Spleen (tissue), 7 donors: Measurements from ENCODE around the gene ROR1.

ENCODE experiments used
- POLR2A ChIP-seq, 3 donors: fragments of 450-650 bp; IDR thresholded peaks; one replicate each; pipeline ENCODE4 v1.5.1; 2017; ENCODE audit warnings: antibody characterized with exemption in 3 of 3, mild to moderate bottlenecking in 1 of 3
- TF ChIP-seq, protein P1 (sequence below), 11 experiments: fragments of 200-600 bp in 7 of 11; fragments of 450-650 bp in 4 of 11; sonication (generic) in 4 of 11; IDR thresholded peaks in 8 of 11; conservative IDR thresholded peaks in 3 of 11; 1 replicate in 7 of 11; 2 replicates in 4 of 11; pipeline versions ENCODE4 v1.4.0 to v1.8.0; 2016 to 2021; ENCODE audit warnings: antibody characterized with exemption in 11 of 11, inconsistent platforms in 4 of 11, mild to moderate bottlenecking in 1 of 11
- donor health status: DM: no; HTN: no; CAD: no; lungs with moderate emphysema.
- donor health status: DM: no; HTN: no; CAD: no.
- donor health status: DM: no; HTN: no; CAD: no.

- TF ChIP-seq, protein P1, sequence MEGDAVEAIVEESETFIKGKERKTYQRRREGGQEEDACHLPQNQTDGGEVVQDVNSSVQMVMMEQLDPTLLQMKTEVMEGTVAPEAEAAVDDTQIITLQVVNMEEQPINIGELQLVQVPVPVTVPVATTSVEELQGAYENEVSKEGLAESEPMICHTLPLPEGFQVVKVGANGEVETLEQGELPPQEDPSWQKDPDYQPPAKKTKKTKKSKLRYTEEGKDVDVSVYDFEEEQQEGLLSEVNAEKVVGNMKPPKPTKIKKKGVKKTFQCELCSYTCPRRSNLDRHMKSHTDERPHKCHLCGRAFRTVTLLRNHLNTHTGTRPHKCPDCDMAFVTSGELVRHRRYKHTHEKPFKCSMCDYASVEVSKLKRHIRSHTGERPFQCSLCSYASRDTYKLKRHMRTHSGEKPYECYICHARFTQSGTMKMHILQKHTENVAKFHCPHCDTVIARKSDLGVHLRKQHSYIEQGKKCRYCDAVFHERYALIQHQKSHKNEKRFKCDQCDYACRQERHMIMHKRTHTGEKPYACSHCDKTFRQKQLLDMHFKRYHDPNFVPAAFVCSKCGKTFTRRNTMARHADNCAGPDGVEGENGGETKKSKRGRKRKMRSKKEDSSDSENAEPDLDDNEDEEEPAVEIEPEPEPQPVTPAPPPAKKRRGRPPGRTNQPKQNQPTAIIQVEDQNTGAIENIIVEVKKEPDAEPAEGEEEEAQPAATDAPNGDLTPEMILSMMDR (IDR thresholded peaks at IDR 0.05 in 8 of 11, conservative IDR thresholded peaks at IDR 0.05 in 3 of 11) = no peak
- TF ChIP-seq POLR2A (IDR thresholded peaks at IDR 0.05) = no peak
These were observed 53.8 kb downstream of the ROR1 start for GRCh38 chr1:63827411-63828321.
